Prostate gland (tissue), 2 donors: ENCODE data around the gene TLX1.

Experiments used
- POLR2AphosphoS5 ChIP-seq: sonication (generic); formaldehyde crosslinking; IDR thresholded peaks from one replicate; pipeline ENCODE4 v1.6.1; 2017; ENCODE audit warnings: antibody characterized with exemption
- TF ChIP-seq, protein P1 (sequence below), 4 experiments: fragments of 200-600 bp in 2 of 4; fragments of 450-650 bp in 2 of 4; sonication (generic) in 2 of 4; IDR thresholded peaks; 1 replicate in 3 of 4; 2 replicates in 1 of 4; pipeline ENCODE4 v1.5.1; 2016 to 2019; ENCODE audit warnings: antibody characterized with exemption in 4 of 4, mild to moderate bottlenecking in 2 of 4, moderate library complexity in 2 of 4

GRCh38 chr10:101097881-101098280 lies 33.2 kb upstream of the TLX1 start:
- TF ChIP-seq, protein P1, sequence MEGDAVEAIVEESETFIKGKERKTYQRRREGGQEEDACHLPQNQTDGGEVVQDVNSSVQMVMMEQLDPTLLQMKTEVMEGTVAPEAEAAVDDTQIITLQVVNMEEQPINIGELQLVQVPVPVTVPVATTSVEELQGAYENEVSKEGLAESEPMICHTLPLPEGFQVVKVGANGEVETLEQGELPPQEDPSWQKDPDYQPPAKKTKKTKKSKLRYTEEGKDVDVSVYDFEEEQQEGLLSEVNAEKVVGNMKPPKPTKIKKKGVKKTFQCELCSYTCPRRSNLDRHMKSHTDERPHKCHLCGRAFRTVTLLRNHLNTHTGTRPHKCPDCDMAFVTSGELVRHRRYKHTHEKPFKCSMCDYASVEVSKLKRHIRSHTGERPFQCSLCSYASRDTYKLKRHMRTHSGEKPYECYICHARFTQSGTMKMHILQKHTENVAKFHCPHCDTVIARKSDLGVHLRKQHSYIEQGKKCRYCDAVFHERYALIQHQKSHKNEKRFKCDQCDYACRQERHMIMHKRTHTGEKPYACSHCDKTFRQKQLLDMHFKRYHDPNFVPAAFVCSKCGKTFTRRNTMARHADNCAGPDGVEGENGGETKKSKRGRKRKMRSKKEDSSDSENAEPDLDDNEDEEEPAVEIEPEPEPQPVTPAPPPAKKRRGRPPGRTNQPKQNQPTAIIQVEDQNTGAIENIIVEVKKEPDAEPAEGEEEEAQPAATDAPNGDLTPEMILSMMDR (IDR thresholded peaks at IDR 0.05), result no peak
- TF ChIP-seq POLR2AphosphoS5, result no peak
